SU-DHL-6 (cell line): ENCODE results near the gene ENDOG.

ENCODE experiments used
- CTCF ChIP-seq: fragments of 200-600 bp; sonication (generic); IDR thresholded peaks from one replicate; pipeline ENCODE4 v1.5.1; 2017; ENCODE audit warnings: antibody characterized with exemption, mild to moderate bottlenecking, low read length, moderate library complexity; ENCODE audit not compliant: insufficient read depth, poor library complexity, severe bottlenecking
- EZH2phosphoT487 ChIP-seq: fragments of 200-600 bp; sonication (generic), shearing (Covaris generic); conservative IDR thresholded peaks from 2 replicates; pipeline ENCODE4 v1.6.1; 2018; ENCODE audit warnings: mild to moderate bottlenecking, antibody characterized with exemption, low read length, moderate library complexity, mixed read lengths

- TF ChIP-seq CTCF: no peak
- no peak for TF ChIP-seq EZH2phosphoT487
Observed at GRCh38 chr9:128785427-128785826, 32.9 kb upstream of the ENDOG start.
